HepG2 (cell line): ENCODE results near the gene ANKZF1. TPM values are rescaled to one million over a fixed set of nuclear protein-coding genes. Genes with fewer than 3 reads are reported as not detected.
A peak's percentile ranks its signal among the peaks of the same experiment; 100 is the strongest.

ENCODE experiments used
- CREM ChIP-seq, 2 experiments: sonication (generic) in 1 of 2; formaldehyde crosslinking in 1 of 2; IDR thresholded peaks; 2 replicates each; pipeline versions ENCODE4 v1.4.0 to v1.6.1; 2016 to 2020; ENCODE audit warnings: antibody characterized with exemption in 1 of 2, mild to moderate bottlenecking in 1 of 2, missing genetic modification reagents in 1 of 2
- FOXK1 ChIP-seq: sonication (generic); formaldehyde crosslinking; IDR thresholded peaks from 2 replicates; pipeline ENCODE4 v1.4.0; 2020; ENCODE audit warnings: low read depth, missing genetic modification reagents, borderline replicate concordance
- HBP1 ChIP-seq: IDR thresholded peaks from 2 replicates; pipeline ENCODE4 v1.6.1; 2016; ENCODE audit warnings: low read depth, control low read depth
- SCMH1 ChIP-seq: sonication (generic); formaldehyde crosslinking; IDR thresholded peaks from 2 replicates; pipeline ENCODE4 v1.9.0; 2021; ENCODE audit warnings: missing genetic modification reagents, mild to moderate bottlenecking, borderline replicate concordance
- SMYD3 ChIP-seq: sonication (generic); formaldehyde crosslinking; IDR thresholded peaks from 2 replicates; pipeline ENCODE4 v1.8.1; 2023; ENCODE audit warnings: mild to moderate bottlenecking, missing genetic modification reagents
- TERF1 ChIP-seq: sonication (generic); formaldehyde crosslinking; IDR thresholded peaks from 2 replicates; pipeline ENCODE4 v1.8.0; 2022; ENCODE audit warnings: mild to moderate bottlenecking, missing genetic modification reagents, moderate library complexity
- ZBTB7A ChIP-seq: sonication (generic); formaldehyde crosslinking; IDR thresholded peaks from 2 replicates; pipeline ENCODE4 v1.8.0; 2022; ENCODE audit warnings: mild to moderate bottlenecking, missing genetic modification reagents
- ZNF136 ChIP-seq: sonication (generic); formaldehyde crosslinking; IDR thresholded peaks from 2 replicates; pipeline ENCODE4 v1.8.1; 2022; ENCODE audit warnings: low read depth, mild to moderate bottlenecking, moderate library complexity, missing genetic modification reagents
- ZNF225 ChIP-seq: sonication (generic); formaldehyde crosslinking; IDR thresholded peaks from 2 replicates; pipeline ENCODE4 v1.4.0; 2020; ENCODE audit warnings: mild to moderate bottlenecking, missing genetic modification reagents
- ZNF274 ChIP-seq: sonication (generic); formaldehyde crosslinking; IDR thresholded peaks from 2 replicates; pipeline ENCODE4 v1.5.1; 2020; ENCODE audit warnings: mild to moderate bottlenecking, missing genetic modification reagents
- ZNF282 ChIP-seq: fragments of 450-650 bp; IDR thresholded peaks from 2 replicates; pipeline ENCODE4 v1.6.1; 2018; ENCODE audit not compliant: partially characterized antibody
- ZNF564 ChIP-seq: sonication (generic); formaldehyde crosslinking; IDR thresholded peaks from 2 replicates; pipeline ENCODE4 v1.8.1; 2023; ENCODE audit warnings: mild to moderate bottlenecking, missing genetic modification reagents
- polyA plus RNA-seq, 8 experiments: library from polyadenylated mRNA; depleted of rRNA in 3 of 8; stranded (reverse) in 7 of 8; unstranded in 1 of 8; fragments of >200 nt; fragmentation: Illumina TruSeq in 4 of 8; extraction: Trizol in 4 of 8; gene quantifications; 2 replicates each; pipeline versions ENCODE4 v1.2.1 to v1.2.3, GENCODE V29; 2011 to 2016; ENCODE audit warnings: low read depth in 4 of 8, missing spikeins in 1 of 8, mixed read lengths in 1 of 8; ENCODE audit not compliant: insufficient read depth in 1 of 8
- total RNA-seq, 5 experiments: library from RNA; depleted of rRNA; stranded (reverse); fragments of >200 nt; fragmentation: Illumina TruSeq; extraction: Trizol; gene quantifications; 2 replicates each; pipeline ENCODE4 v1.2.3, GENCODE V29; 2016; ENCODE audit warnings: low read depth in 1 of 5
- TF ChIP-seq, protein P1 (sequence below): sonication (generic); formaldehyde crosslinking; IDR thresholded peaks from 2 replicates; pipeline ENCODE4 v1.4.0; 2020; ENCODE audit warnings: missing genetic modification reagents
- TF ChIP-seq, protein P2 (sequence below): sonication (generic); formaldehyde crosslinking; IDR thresholded peaks from 2 replicates; pipeline ENCODE4 v1.9.0; 2021; ENCODE audit warnings: mild to moderate bottlenecking, missing genetic modification reagents
- TF ChIP-seq, protein P3 (sequence below): sonication (generic); formaldehyde crosslinking; IDR thresholded peaks from 2 replicates; pipeline ENCODE4 v1.5.0; 2020; ENCODE audit warnings: missing genetic modification reagents, mild to moderate bottlenecking, borderline replicate concordance

Gene ANKZF1
- total and polyA plus RNA-seq, 2 of the 13 experiments (the other 11 are each of a cell fraction or from before 2014, with no cell fraction given): 25.3 to 128 TPM

DNA sequence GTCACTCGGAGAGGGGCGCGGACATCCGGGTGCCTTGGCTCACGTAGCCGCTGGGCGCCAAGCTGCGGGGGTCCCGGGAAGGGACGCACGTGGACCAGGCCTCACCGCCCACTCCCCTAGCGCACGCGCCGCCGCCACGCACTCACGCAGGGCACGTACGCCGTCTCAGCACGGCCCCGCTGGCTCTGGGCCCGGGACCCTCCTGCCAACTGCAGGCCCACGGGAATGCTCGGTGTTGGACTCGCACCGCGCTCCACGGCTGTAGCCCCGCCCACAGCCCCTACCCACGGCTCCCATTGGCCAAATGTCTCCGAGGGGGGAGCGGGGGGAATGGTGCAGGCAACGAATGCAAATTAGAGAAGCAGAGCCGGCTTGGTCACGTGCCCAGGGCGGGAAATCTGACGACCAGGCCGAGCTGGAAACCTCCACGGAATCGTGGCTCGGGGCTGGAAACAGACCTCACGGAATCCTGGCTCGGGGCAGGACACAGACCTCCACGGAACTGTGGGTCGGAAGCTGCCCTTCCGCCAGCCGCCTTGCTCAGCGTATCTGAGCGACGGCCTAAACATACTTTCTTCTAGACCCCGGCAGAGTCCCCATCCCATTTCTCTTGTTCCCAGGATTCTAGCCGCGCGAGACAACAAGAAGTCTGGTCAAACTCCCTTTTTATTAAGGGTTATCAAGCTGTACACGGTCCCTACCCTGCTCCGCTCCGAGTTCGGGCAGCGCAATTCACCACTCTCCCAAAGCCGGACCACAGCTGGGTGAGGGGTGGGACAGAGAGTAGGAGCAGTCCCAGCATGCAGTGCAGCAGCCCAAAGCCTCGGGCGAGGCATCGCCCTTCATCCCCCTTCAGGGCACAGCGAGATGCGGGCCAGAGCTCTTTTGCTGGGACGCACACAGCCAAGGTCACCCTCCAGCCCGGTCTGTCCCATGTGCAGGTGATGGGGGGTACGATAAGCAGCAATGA, 10.6 kb upstream of the ANKZF1 start, which contains the start of gene ABCB6 (continued):
- TF ChIP-seq ZNF564 (CRISPR knock-in tag) (peak; percentile 88; the same call in 1 of the 2 replicates), CREM (IDR thresholded peaks at IDR 0.05) (peak; percentile 39; the same call in 1 of the 2 replicates), CREM (CRISPR knock-in tag; IDR thresholded peaks at IDR 0.05) (no peak; the same call in 1 of the 2 replicates), SCMH1 (no peak), FOXK1 (peak; percentile 61; the same call in 1 of the 2 replicates), ZNF225 (peak; percentile 86; the same call in 1 of the 2 replicates), ZNF282 (no peak), ZBTB7A (CRISPR knock-in tag) (peak; percentile 99), SMYD3 (CRISPR knock-in tag) (peak; percentile 97), ZNF136 (peak; percentile 95), HBP1 (peak; percentile 66), TERF1 (no peak), ZNF274 (CRISPR knock-in tag) (peak; percentile 99)
- TF ChIP-seq, protein P1, sequence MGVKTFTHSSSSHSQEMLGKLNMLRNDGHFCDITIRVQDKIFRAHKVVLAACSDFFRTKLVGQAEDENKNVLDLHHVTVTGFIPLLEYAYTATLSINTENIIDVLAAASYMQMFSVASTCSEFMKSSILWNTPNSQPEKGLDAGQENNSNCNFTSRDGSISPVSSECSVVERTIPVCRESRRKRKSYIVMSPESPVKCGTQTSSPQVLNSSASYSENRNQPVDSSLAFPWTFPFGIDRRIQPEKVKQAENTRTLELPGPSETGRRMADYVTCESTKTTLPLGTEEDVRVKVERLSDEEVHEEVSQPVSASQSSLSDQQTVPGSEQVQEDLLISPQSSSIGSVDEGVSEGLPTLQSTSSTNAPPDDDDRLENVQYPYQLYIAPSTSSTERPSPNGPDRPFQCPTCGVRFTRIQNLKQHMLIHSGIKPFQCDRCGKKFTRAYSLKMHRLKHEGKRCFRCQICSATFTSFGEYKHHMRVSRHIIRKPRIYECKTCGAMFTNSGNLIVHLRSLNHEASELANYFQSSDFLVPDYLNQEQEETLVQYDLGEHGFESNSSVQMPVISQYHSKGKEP (CRISPR knock-in tag): peak; percentile 95; the same call in 1 of the 2 replicates
- TF ChIP-seq, protein P2, sequence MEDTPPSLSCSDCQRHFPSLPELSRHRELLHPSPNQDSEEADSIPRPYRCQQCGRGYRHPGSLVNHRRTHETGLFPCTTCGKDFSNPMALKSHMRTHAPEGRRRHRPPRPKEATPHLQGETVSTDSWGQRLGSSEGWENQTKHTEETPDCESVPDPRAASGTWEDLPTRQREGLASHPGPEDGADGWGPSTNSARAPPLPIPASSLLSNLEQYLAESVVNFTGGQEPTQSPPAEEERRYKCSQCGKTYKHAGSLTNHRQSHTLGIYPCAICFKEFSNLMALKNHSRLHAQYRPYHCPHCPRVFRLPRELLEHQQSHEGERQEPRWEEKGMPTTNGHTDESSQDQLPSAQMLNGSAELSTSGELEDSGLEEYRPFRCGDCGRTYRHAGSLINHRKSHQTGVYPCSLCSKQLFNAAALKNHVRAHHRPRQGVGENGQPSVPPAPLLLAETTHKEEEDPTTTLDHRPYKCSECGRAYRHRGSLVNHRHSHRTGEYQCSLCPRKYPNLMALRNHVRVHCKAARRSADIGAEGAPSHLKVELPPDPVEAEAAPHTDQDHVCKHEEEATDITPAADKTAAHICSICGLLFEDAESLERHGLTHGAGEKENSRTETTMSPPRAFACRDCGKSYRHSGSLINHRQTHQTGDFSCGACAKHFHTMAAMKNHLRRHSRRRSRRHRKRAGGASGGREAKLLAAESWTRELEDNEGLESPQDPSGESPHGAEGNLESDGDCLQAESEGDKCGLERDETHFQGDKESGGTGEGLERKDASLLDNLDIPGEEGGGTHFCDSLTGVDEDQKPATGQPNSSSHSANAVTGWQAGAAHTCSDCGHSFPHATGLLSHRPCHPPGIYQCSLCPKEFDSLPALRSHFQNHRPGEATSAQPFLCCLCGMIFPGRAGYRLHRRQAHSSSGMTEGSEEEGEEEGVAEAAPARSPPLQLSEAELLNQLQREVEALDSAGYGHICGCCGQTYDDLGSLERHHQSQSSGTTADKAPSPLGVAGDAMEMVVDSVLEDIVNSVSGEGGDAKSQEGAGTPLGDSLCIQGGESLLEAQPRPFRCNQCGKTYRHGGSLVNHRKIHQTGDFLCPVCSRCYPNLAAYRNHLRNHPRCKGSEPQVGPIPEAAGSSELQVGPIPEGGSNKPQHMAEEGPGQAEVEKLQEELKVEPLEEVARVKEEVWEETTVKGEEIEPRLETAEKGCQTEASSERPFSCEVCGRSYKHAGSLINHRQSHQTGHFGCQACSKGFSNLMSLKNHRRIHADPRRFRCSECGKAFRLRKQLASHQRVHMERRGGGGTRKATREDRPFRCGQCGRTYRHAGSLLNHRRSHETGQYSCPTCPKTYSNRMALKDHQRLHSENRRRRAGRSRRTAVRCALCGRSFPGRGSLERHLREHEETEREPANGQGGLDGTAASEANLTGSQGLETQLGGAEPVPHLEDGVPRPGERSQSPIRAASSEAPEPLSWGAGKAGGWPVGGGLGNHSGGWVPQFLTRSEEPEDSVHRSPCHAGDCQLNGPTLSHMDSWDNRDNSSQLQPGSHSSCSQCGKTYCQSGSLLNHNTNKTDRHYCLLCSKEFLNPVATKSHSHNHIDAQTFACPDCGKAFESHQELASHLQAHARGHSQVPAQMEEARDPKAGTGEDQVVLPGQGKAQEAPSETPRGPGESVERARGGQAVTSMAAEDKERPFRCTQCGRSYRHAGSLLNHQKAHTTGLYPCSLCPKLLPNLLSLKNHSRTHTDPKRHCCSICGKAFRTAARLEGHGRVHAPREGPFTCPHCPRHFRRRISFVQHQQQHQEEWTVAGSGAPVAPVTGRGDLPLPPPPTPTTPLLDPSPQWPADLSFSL (CRISPR knock-in tag): no peak
- TF ChIP-seq, protein P3, sequence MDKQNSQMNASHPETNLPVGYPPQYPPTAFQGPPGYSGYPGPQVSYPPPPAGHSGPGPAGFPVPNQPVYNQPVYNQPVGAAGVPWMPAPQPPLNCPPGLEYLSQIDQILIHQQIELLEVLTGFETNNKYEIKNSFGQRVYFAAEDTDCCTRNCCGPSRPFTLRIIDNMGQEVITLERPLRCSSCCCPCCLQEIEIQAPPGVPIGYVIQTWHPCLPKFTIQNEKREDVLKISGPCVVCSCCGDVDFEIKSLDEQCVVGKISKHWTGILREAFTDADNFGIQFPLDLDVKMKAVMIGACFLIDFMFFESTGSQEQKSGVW (CRISPR knock-in tag): peak; percentile 91; the same call in 1 of the 2 replicates
